OCI-LY3 (cell line): ENCODE measurements around the gene VCL.

Source experiments
- H2AFZ ChIP-seq: fragments of 200-600, 300-600 bp; shearing (Covaris generic); 2 replicates; pipeline ENCODE4 v1.6.0; 2014; ENCODE audit warnings: antibody characterized with exemption, low read depth, low read length
- H3K27ac ChIP-seq: fragments of 200-600, 300-600 bp; sonication (generic); 2 replicates; pipeline ENCODE4 v1.5.1; 2014; ENCODE audit warnings: mild to moderate bottlenecking, low read length, moderate library complexity, mixed read lengths
- H3K27me3 ChIP-seq: fragments of 200-600, 300-600 bp; sonication (generic); 2 replicates; pipeline ENCODE4 v1.6.1; 2014; ENCODE audit warnings: low read depth, low read length, mixed read lengths
- H3K36me3 ChIP-seq: fragments of 200-600, 300-600 bp; sonication (generic); replicated peaks from 2 replicates; pipeline ENCODE3; 2014; ENCODE audit warnings: low read depth, low read length, mixed read lengths
- H3K4me1 ChIP-seq: fragments of 300-600, 200-600 bp; sonication (generic); 2 replicates; pipeline ENCODE4 v1.6.1; 2014; ENCODE audit warnings: low read length, mixed read lengths
- H3K4me2 ChIP-seq: fragments of 200-600, 300-600 bp; sonication (generic); 2 replicates; pipeline ENCODE4 v1.6.1; 2014; ENCODE audit warnings: low read length, mixed read lengths
- H3K4me3 ChIP-seq: fragments of 300-600, 200-600 bp; sonication (generic); 2 replicates; pipeline ENCODE4 v1.5.1; 2014; ENCODE audit warnings: antibody characterized with exemption, mild to moderate bottlenecking, low read length, moderate library complexity
- H3K79me2 ChIP-seq: fragments of 300-600, 200-600 bp; shearing (Covaris generic); 2 replicates; pipeline ENCODE4 v1.6.1; 2014; ENCODE audit warnings: mild to moderate bottlenecking, low read length, mixed read lengths
- H3K9ac ChIP-seq: fragments of 300-600, 200-600 bp; shearing (Covaris generic); 2 replicates; pipeline ENCODE4 v1.6.0; 2014; ENCODE audit warnings: mild to moderate bottlenecking, low read length, moderate library complexity
- H3K9me3 ChIP-seq: fragments of 200-600, 300-600 bp; shearing (Covaris generic); 2 replicates; pipeline ENCODE4 v1.6.1; 2014; ENCODE audit warnings: low read length, mixed read lengths; ENCODE audit not compliant: insufficient read depth
- H4K20me1 ChIP-seq: fragments of 200-600, 300-600 bp; sonication (generic); 2 replicates; pipeline ENCODE4 v1.6.1; 2016; ENCODE audit warnings: low read length, mixed read lengths; ENCODE audit not compliant: insufficient read depth
- EZH2phosphoT487 ChIP-seq: fragments of 200-600 bp; shearing (Covaris generic); IDR thresholded peaks from 2 replicates; pipeline ENCODE4 v1.6.1; 2018; ENCODE audit warnings: antibody characterized with exemption, mixed run types, low read depth
- TF ChIP-seq, protein P1 (sequence below): fragments of 200-600, 300-600 bp; sonication (generic); IDR thresholded peaks from 2 replicates; pipeline ENCODE4 v1.5.1; 2014; ENCODE audit warnings: antibody characterized with exemption, low read length, low read depth

Gene VCL

DNA sequence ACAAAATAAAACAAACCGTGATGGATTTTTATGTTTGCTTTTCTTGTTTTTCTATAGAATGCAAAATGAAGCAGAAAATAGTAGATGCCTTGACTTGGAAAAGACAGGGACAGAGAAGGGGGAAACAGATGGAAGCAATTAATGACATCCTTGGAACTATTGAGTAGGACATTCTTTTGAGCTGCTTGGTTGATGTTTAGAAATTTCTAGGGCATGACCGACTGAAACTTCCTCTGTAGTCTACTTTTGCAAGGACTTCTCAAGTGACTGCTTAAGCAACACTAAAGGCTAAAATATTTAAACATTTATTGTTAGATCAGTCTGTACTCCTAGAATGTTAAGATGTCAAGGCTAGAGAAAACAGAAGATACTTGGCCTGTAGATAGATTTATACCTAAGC lies 49.4 kb downstream of the VCL start:
- Histone ChIP-seq H3K9ac (no peak overlapping the region), H4K20me1 (no peaks in the 10 kb centered on the region), H3K36me3 (no peaks in the 10 kb centered on the region), H3K27ac (no peak overlapping the region), H3K4me1 (no peaks in the 10 kb centered on the region; the same call in 1 of the 2 replicates), H3K9me3 (no peaks in the 10 kb centered on the region), H3K79me2 (no peaks in the 10 kb centered on the region), H2AFZ (no peak overlapping the region), H3K27me3 (no peaks in the 10 kb centered on the region), H3K4me2 (no peak overlapping the region), H3K4me3 (no peak overlapping the region)
- no peak for TF ChIP-seq EZH2phosphoT487
- TF ChIP-seq, protein P1, sequence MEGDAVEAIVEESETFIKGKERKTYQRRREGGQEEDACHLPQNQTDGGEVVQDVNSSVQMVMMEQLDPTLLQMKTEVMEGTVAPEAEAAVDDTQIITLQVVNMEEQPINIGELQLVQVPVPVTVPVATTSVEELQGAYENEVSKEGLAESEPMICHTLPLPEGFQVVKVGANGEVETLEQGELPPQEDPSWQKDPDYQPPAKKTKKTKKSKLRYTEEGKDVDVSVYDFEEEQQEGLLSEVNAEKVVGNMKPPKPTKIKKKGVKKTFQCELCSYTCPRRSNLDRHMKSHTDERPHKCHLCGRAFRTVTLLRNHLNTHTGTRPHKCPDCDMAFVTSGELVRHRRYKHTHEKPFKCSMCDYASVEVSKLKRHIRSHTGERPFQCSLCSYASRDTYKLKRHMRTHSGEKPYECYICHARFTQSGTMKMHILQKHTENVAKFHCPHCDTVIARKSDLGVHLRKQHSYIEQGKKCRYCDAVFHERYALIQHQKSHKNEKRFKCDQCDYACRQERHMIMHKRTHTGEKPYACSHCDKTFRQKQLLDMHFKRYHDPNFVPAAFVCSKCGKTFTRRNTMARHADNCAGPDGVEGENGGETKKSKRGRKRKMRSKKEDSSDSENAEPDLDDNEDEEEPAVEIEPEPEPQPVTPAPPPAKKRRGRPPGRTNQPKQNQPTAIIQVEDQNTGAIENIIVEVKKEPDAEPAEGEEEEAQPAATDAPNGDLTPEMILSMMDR = no peak

DNA sequence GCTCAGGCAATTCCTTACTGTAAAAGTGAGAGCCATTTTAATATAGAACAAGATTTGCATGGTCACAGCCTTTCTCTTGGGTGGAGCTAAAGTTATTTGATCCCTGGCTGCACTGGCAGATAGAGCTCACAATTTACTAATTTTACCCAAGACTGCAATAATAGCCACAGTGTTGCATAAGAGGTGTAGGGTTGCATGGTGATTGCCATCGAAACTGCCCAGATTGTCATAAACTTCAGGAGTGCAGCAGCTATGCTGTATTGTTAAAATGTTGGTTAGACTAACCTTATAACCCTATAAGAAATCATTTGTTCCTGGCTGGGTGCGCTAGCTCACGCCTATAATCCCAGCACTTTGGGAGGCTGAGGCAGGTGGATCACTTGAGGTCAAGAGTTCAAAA lies 50.0 kb downstream of the VCL start:
- Histone ChIP-seq H3K27me3 (no peaks in the 10 kb centered on the region), H3K27ac (no peak overlapping the region), H3K4me2 (no peak overlapping the region), H3K9ac (no peak overlapping the region), H4K20me1 (no peaks in the 10 kb centered on the region), H3K36me3 (no peaks in the 10 kb centered on the region), H2AFZ (no peak overlapping the region), H3K9me3 (no peaks in the 10 kb centered on the region), H3K79me2 (no peaks in the 10 kb centered on the region), H3K4me1 (no peaks in the 10 kb centered on the region; the same call in 1 of the 2 replicates), H3K4me3 (no peak overlapping the region)
- no peak for TF ChIP-seq EZH2phosphoT487
- TF ChIP-seq, protein P1 = no peak

DNA sequence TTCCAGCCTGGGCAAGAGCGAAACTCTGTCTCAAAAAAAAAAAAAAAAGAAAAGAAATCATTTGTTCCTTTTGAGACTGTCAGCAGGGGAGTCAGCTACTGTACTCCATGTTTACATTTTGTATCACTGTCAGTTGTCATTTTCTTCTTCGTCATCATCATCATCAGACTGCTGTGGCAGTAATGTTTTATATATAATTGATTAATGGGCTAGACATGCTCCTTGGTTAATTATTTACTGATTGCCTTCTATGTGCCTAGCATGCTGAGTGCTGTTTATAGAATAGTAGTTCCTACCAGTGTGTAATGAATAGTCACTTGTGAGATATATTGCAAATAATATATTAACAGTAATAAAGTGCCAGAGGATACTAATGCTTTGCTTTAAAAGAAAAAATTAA lies 50.5 kb downstream of the VCL start:
- Histone ChIP-seq H3K79me2 (no peaks in the 10 kb centered on the region), H3K27me3 (no peaks in the 10 kb centered on the region), H2AFZ (no peak overlapping the region), H3K36me3 (no peaks in the 10 kb centered on the region), H4K20me1 (no peaks in the 10 kb centered on the region), H3K9ac (no peak overlapping the region), H3K4me1 (no peaks in the 10 kb centered on the region; the same call in 1 of the 2 replicates), H3K4me2 (no peak overlapping the region), H3K27ac (no peak overlapping the region), H3K9me3 (no peaks in the 10 kb centered on the region), H3K4me3 (no peak overlapping the region)
- no peak for TF ChIP-seq EZH2phosphoT487
- TF ChIP-seq, protein P1 = no peak

DNA sequence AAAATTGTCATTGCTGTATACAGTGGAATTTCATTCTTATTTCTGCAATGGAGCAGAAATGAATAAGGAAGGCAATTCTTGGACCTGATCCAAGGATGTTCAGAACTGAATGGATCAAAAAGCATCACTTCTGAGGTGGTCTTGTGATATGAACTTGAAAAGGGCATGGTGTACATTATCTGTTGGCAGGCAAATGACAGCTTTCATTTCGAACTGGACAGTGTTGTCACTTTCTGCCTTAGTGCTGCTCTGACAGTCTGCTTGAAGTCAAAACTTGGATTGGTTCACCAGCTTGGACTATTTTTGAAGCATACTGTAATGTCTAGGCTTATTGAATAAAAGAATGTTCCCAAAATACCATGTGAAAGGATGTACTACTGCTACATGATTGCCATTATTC lies 52.0 kb downstream of the VCL start:
- Histone ChIP-seq H3K79me2 (no peaks in the 10 kb centered on the region), H4K20me1 (no peaks in the 10 kb centered on the region), H3K4me3 (no peak overlapping the region), H3K27me3 (no peaks in the 10 kb centered on the region), H3K27ac (no peak overlapping the region), H3K9me3 (no peaks in the 10 kb centered on the region), H3K4me1 (no peaks in the 10 kb centered on the region; the same call in 1 of the 2 replicates), H2AFZ (no peak overlapping the region), H3K36me3 (no peaks in the 10 kb centered on the region), H3K4me2 (no peak overlapping the region), H3K9ac (no peak overlapping the region)
- TF ChIP-seq EZH2phosphoT487 = no peak
- TF ChIP-seq, protein P1 = no peak
